ENCODE measurements around the gene PDCD1LG2.

The PDCD1LG2 gene

GRCh38 chr9:5614985-5615384, 104.7 kb downstream of the PDCD1LG2 start:
- DNase-seq = no peak

- DNase-seq = no peak
These were observed 107.4 kb downstream of the PDCD1LG2 start for GRCh38 chr9:5617749-5618148.

DNA sequence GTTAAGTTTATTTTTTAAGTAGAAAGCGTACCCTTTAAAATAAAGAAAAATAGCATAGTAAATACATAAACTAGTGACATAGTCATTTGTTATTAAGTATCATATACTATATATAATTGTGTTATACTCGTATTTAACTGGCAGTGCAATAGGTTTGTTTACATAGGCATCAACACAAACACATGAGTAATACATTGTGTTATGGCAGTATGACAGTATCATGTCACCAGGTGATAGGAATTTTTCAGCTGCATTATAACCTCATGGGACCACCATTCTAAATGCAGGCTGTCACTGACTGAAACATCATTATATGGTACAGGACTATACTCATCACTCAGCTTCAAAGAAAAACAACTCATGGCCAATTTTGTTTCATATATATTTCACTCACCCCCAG, 110.2 kb downstream of the PDCD1LG2 start:
- DNase-seq = no peak

Data from activated CD4-positive, alpha-beta T cell treated with anti-CD3 and anti-CD28 coated beads for 48 hours (primary cell).